Mammary microvascular endothelial cell (primary cell): Measurements from ENCODE around the gene SRSF1. TPM values are rescaled to one million over a fixed set of nuclear protein-coding genes. Genes with fewer than 3 reads are reported as not detected.

Source experiments
- total RNA-seq: library from RNA; depleted of rRNA; stranded (reverse); fragments of >200 nt; gene quantifications from 2 replicates; pipeline ENCODE4 v1.2.3, GENCODE V29; 2015

Gene SRSF1, protein sequence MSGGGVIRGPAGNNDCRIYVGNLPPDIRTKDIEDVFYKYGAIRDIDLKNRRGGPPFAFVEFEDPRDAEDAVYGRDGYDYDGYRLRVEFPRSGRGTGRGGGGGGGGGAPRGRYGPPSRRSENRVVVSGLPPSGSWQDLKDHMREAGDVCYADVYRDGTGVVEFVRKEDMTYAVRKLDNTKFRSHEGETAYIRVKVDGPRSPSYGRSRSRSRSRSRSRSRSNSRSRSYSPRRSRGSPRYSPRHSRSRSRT
- 213 and 221 TPM in 2 replicates for total RNA-seq

DNA sequence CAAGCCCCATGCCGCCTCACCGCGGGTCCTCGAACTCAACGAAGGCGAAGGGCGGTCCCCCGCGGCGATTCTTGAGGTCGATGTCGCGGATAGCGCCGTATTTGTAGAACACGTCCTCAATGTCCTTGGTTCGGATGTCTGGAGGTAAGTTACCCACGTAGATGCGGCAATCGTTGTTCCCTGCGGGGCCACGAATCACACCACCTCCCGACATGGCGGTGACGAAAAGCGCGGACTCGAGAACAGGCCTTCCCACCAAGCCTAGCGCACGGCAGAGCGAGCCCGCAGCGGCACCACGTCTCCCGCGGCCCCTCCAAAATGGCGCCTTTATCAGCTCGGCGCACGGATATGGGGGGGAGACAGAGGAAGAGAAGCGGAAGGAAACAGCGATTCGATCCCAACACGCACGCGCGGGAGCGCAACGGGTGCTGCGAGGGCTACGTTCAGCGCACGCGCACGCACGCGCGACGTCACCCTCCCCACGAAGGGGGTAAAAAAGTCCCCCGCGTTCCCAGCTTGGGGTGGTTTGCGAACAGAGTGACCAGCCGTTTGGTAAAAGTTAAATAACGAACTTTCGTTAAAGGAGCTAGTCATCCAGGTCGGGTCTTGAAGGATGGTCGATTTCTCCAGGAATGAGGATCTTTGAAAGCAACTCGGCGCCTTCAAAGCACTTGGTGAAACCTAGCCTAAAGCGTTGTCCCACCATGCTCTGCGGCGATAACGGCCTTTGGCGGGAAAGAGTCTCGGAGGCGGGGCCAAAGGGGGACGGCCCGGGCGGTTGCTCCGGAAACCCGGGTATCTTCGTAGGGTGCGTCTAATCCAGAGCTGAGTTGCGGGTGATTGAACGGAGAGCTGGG is at the start of gene SRSF1:
TSS of gene SRSF1 (minus strand) at position 323 of the 857 bp plus-strand sequence. CDS start at position 214, 109 bp downstream.

DNA sequence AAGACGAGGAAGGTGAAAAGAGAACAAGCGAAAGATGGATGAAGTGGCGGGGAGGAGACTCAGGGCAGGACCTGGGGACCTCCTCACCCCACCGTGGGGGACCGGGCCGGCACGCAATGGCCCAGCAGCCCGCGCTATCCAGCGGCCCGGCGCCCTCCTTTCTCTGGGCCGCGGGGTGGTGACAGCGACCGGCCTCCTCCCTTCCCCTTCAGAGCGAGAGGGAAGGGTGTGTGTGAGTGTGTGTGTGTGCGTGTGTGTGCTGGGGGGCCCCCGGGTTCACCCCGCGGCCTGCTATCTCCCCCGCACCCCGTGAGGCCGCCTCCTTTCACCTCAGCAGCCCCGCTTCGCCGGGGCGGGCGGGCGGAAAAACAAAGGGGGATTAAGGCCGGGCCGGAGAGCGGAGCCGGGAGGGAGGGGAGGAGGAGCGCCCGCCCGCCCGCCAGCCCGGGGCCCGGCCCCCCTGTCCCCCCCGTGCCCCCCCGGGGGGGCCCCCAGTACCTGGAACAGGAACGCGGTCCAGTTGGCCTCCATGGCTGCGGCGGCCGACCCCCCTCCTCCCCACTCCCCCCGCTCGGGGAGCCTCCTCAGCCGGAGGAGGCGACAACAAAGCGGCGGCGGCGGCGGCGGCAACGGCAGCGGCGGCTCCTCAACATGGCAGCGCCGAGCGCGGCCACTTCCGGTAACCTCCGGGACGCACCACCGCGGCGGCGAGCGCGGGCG is 19.3 kb downstream of the SRSF1 start, which contains the start of gene VEZF1:
TSS of gene VEZF1 (minus strand) at position 674 of the 720 bp plus-strand sequence. CDS start at position 531, 143 bp downstream.

DNA sequence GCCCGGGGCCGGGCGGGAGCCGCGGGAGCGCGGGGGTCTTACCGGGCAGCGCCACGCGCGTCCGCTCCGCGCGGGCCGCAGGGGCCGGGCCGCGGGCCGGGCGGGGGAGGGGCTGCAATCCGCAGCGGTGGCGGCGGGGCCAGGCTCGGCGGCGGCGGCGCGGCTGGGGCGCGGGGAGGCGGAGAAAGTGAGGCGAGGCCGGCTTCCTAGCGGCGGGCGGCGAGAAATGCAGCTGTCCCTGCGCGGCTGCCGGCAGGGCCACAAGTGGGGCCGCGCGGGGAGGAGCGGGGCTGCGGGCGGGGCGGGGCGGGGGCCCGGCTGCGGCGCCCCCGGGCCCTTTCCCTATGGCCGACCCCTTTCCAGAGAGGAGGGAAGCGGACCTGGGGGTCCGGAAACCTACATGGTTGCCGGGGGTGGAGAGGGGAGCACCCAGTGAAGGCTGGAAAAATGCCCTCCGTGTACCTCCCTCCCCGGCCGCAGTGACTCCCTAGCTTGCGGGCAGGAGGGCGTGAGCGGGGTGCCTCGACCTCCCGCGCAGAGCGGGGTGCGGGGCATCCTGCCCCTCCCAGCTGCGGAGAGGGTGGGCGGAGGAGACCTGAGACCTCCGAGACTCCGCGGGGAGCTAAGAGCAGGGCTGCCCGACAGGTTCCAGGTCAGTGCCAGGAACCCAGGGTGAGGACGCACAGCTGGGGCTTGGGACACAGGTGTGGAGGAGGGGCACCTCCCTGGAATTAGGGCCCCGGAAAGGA is 51.7 kb downstream of the SRSF1 start, which contains the start of gene CUEDC1:
TSS of gene CUEDC1 (minus strand) at position 230 of the 749 bp plus-strand sequence. CDS start 69,848 bp downstream, outside the sequence.

Other genes starting within 250 kb of the SRSF1 start
- 37.3 and 47.3 TPM in 2 replicates for gene MRPS23, start 157.2 kb downstream of the SRSF1 start, total RNA-seq
- gene CUEDC1, start 51.8 kb downstream of the SRSF1 start, total RNA-seq = 13.4 and 16.4 TPM in 2 replicates
- 45.7 and 51.1 TPM in 2 replicates for gene VEZF1, start 19.0 kb downstream of the SRSF1 start, total RNA-seq
- gene DYNLL2, start 76.2 kb upstream of the SRSF1 start, total RNA-seq = 7.9 and 9.3 TPM in 2 replicates
- gene OR4D1, start 141.1 kb upstream of the SRSF1 start, total RNA-seq = not detected in 2 replicates
- not detected in 2 replicates for gene OR4D2, start 159.7 kb upstream of the SRSF1 start, total RNA-seq
- not detected in 2 replicates for gene EPX, start 185.5 kb upstream of the SRSF1 start, total RNA-seq
- gene MKS1, start 212.0 kb upstream of the SRSF1 start, total RNA-seq = 5.7 and 7.9 TPM in 2 replicates
- gene LPO, start 231.3 kb upstream of the SRSF1 start, total RNA-seq = not detected in 2 replicates